OCI-LY7 (cell line): ENCODE measurements around the gene PHACTR1.

ENCODE experiments used
- EZH2phosphoT487 ChIP-seq: fragments of 200-600 bp; sonication (generic); IDR thresholded peaks from 2 replicates; pipeline ENCODE4 v1.6.1; 2018; ENCODE audit warnings: low read depth, borderline replicate concordance, mild to moderate bottlenecking, mixed run types, antibody characterized with exemption, low read length, moderate library complexity, mixed read lengths
- TF ChIP-seq, protein P1 (sequence below): fragments of 200-600 bp; sonication (generic); conservative IDR thresholded peaks from 2 replicates; pipeline ENCODE4 v1.5.1; 2014; ENCODE audit warnings: mild to moderate bottlenecking, antibody characterized with exemption, low read length, moderate library complexity, mixed read lengths

DNA sequence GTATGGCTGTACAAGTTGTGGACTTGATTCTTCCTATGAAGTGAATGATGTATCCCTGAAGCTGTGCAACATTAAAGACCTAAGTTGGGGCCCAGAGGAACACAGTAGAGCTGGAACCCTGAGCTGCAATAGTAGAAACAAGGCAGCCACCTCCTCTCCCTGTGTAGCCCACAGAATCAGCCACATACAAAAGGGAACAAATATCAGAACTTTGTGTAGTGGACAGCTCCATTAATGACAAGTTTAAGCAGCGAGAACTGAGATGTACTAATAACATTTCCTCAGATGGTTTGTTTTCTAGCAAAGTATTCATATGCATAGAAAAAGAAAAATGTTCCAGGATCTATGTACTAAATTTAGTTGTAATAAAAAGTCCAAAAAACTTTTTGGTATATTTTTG, 19.2 kb downstream of the PHACTR1 start:
- TF ChIP-seq, protein P1, sequence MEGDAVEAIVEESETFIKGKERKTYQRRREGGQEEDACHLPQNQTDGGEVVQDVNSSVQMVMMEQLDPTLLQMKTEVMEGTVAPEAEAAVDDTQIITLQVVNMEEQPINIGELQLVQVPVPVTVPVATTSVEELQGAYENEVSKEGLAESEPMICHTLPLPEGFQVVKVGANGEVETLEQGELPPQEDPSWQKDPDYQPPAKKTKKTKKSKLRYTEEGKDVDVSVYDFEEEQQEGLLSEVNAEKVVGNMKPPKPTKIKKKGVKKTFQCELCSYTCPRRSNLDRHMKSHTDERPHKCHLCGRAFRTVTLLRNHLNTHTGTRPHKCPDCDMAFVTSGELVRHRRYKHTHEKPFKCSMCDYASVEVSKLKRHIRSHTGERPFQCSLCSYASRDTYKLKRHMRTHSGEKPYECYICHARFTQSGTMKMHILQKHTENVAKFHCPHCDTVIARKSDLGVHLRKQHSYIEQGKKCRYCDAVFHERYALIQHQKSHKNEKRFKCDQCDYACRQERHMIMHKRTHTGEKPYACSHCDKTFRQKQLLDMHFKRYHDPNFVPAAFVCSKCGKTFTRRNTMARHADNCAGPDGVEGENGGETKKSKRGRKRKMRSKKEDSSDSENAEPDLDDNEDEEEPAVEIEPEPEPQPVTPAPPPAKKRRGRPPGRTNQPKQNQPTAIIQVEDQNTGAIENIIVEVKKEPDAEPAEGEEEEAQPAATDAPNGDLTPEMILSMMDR = no peak
- no peak for TF ChIP-seq EZH2phosphoT487
